Neural cell (in vitro differentiated cells): ENCODE data around the gene IGSF21. TPM values are rescaled to one million over a fixed set of nuclear protein-coding genes. Genes with fewer than 3 reads are reported as not detected.

Experiments used
- H2AFZ ChIP-seq: fragments of 200-600, 300-800 bp; sonication (generic), shearing (Covaris generic); 2 replicates; pipeline ENCODE4 v1.6.0; 2014; ENCODE audit warnings: low read depth, mild to moderate bottlenecking, antibody characterized with exemption, low read length, moderate library complexity
- H3F3A ChIP-seq: fragments of 200-600 bp; shearing (Covaris generic); 2 replicates; pipeline ENCODE4 v1.6.1; 2016; ENCODE audit warnings: mild to moderate bottlenecking, moderate library complexity, mixed read lengths, antibody characterized with exemption, low read length; ENCODE audit not compliant: insufficient read depth, poor library complexity, severe bottlenecking
- H3K27ac ChIP-seq: fragments of 200-600, 300-800 bp; sonication (generic), shearing (Covaris generic); 2 replicates; pipeline ENCODE4 v1.5.1; 2014; ENCODE audit warnings: mild to moderate bottlenecking, low read length, moderate library complexity
- H3K27me3 ChIP-seq: fragments of 300-800, 200-600 bp; sonication (generic), shearing (Covaris generic); 2 replicates; pipeline ENCODE4 v1.6.0; 2014; ENCODE audit warnings: mild to moderate bottlenecking, low read depth, low read length, moderate library complexity; ENCODE audit not compliant: insufficient read depth
- H3K36me3 ChIP-seq: fragments of 300-800, 200-600 bp; sonication (generic), shearing (Covaris generic); 2 replicates; pipeline ENCODE4 v1.5.1; 2014; ENCODE audit warnings: mild to moderate bottlenecking, antibody characterized with exemption, low read length, moderate library complexity; ENCODE audit not compliant: insufficient read depth
- H3K4me2 ChIP-seq: fragments of 300-800, 200-600 bp; sonication (generic), shearing (Covaris generic); 2 replicates; pipeline ENCODE4 v1.6.0; 2014; ENCODE audit warnings: mild to moderate bottlenecking, low read length
- H3K4me3 ChIP-seq: fragments of 300-800, 200-600 bp; sonication (generic), shearing (Covaris generic); 2 replicates; pipeline ENCODE4 v1.5.1; 2014; ENCODE audit warnings: mild to moderate bottlenecking, low read length, moderate library complexity
- H3K79me2 ChIP-seq: fragments of 200-600 bp; shearing (Covaris generic); replicated peaks from 2 replicates; pipeline ENCODE4 v1.6.0; 2014; ENCODE audit warnings: mild to moderate bottlenecking, low read length, moderate library complexity; ENCODE audit not compliant: insufficient read depth
- H3K9ac ChIP-seq: fragments of 300-800, 200-600 bp; sonication (generic), shearing (Covaris generic); 2 replicates; pipeline ENCODE4 v1.6.1; 2016; ENCODE audit warnings: mild to moderate bottlenecking, low read length, mixed read lengths
- H3K9me2 ChIP-seq: fragments of 200-600 bp; shearing (Covaris generic); 2 replicates; pipeline ENCODE4 v1.6.1; 2016; ENCODE audit warnings: mild to moderate bottlenecking, low read length, mixed read lengths; ENCODE audit not compliant: insufficient read depth
- H3K9me3 ChIP-seq: fragments of 200-600, 300-800 bp; sonication (generic), shearing (Covaris generic); 2 replicates; pipeline ENCODE4 v1.6.1; 2016; ENCODE audit warnings: mild to moderate bottlenecking, mixed run types, low read length, moderate library complexity, mixed read lengths
- H4K20me1 ChIP-seq: fragments of 200-600 bp; shearing (Covaris generic); 2 replicates; pipeline ENCODE4 v1.6.1; 2016; ENCODE audit warnings: mild to moderate bottlenecking, mixed run types; ENCODE audit not compliant: insufficient read depth
- EP300 ChIP-seq: fragments of 450-650 bp; conservative IDR thresholded peaks from 2 replicates; pipeline ENCODE4 v1.6.1; 2014; ENCODE audit warnings: antibody characterized with exemption, mild to moderate bottlenecking, moderate library complexity; ENCODE audit not compliant: poor library complexity, severe bottlenecking
- EZH2 ChIP-seq: fragments of 200-600, 300-800 bp; shearing (Covaris generic), sonication (generic); IDR thresholded peaks from 2 replicates; pipeline ENCODE4 v1.6.1; 2014; ENCODE audit warnings: antibody characterized with exemption, low read length, borderline replicate concordance, mild to moderate bottlenecking; ENCODE audit not compliant: insufficient read depth, poor library complexity, severe bottlenecking
- MXI1 ChIP-seq: fragments of 450-650 bp; conservative IDR thresholded peaks from 2 replicates; pipeline ENCODE4 v1.6.1; 2014; ENCODE audit warnings: antibody characterized with exemption, mild to moderate bottlenecking; ENCODE audit not compliant: poor library complexity, severe bottlenecking
- POLR2AphosphoS5 ChIP-seq: IDR thresholded peaks from 2 replicates; pipeline ENCODE4 v1.6.1; 2012
- SMC3 ChIP-seq: fragments of 450-650 bp; conservative IDR thresholded peaks from 2 replicates; pipeline ENCODE4 v1.6.1; 2014; ENCODE audit warnings: antibody characterized with exemption, mild to moderate bottlenecking, moderate library complexity; ENCODE audit not compliant: poor library complexity
- TAF1 ChIP-seq: IDR thresholded peaks from 2 replicates; pipeline ENCODE4 v1.6.1; 2012; ENCODE audit warnings: low read depth
- polyA plus RNA-seq: library from polyadenylated mRNA; depleted of rRNA; stranded (reverse); fragments of >200 nt; gene quantifications from 2 replicates; pipeline ENCODE4 v1.2.3, GENCODE V29; 2014
- TF ChIP-seq, protein P1 (sequence below): IDR thresholded peaks from 2 replicates; pipeline ENCODE4 v1.6.1; 2012; ENCODE audit warnings: borderline replicate concordance

IGSF21 gene
- polyA plus RNA-seq, 1 donor from 2014 or later = 2.4 TPM

- no peaks in the 10 kb centered on the region for H3K79me2 ChIP-seq
- H3K9me2 ChIP-seq = no peaks in the 10 kb centered on the region
- no peaks in the 10 kb centered on the region for H3K36me3 ChIP-seq
- H3K9ac ChIP-seq = peak overlapping the region; percentile 17
- H2AFZ ChIP-seq = no peak overlapping the region
- no peak overlapping the region for H3K4me2 ChIP-seq
- H3K9me3 ChIP-seq = no peaks in the 10 kb centered on the region
- peaks cover 2% of the 10 kb centered on the region for H3F3A ChIP-seq
- H3K4me3 ChIP-seq = no peak overlapping the region
- H3K27ac ChIP-seq = peak overlapping the region; percentile 37
- H4K20me1 ChIP-seq = no peaks in the 10 kb centered on the region
- TF ChIP-seq TAF1 = no peak
- peak; percentile 49 for TF ChIP-seq POLR2AphosphoS5
- TF ChIP-seq EP300 = peak; percentile 15
- no peaks in the 10 kb centered on the region for H3K27me3 ChIP-seq
These were observed 181.1 kb downstream of the IGSF21 start for GRCh38 chr1:18288722-18289121.

DNA sequence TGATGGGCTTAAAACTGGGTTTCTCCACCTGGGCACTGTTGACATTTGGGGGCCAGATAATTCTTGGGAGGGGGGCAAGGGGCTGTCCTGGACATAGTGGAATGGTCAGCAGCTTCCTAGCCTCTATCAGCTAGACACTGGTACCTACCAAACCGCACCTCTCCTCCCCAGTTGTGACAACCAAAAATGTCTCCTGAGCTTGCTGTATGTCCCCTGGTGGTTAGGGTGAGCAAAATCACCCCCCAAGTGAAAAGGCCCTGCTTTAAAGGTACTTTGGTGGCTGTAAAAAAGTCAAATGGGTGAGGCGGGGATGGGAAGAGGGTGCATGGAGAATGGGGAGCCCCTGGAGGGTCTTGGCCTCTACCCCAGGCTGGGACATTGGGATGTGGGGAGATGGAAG, 182.0 kb downstream of the IGSF21 start:
- TF ChIP-seq EP300 (no peak), TAF1 (no peak), MXI1 (no peak), EZH2 (no peak)
- TF ChIP-seq, protein P1, sequence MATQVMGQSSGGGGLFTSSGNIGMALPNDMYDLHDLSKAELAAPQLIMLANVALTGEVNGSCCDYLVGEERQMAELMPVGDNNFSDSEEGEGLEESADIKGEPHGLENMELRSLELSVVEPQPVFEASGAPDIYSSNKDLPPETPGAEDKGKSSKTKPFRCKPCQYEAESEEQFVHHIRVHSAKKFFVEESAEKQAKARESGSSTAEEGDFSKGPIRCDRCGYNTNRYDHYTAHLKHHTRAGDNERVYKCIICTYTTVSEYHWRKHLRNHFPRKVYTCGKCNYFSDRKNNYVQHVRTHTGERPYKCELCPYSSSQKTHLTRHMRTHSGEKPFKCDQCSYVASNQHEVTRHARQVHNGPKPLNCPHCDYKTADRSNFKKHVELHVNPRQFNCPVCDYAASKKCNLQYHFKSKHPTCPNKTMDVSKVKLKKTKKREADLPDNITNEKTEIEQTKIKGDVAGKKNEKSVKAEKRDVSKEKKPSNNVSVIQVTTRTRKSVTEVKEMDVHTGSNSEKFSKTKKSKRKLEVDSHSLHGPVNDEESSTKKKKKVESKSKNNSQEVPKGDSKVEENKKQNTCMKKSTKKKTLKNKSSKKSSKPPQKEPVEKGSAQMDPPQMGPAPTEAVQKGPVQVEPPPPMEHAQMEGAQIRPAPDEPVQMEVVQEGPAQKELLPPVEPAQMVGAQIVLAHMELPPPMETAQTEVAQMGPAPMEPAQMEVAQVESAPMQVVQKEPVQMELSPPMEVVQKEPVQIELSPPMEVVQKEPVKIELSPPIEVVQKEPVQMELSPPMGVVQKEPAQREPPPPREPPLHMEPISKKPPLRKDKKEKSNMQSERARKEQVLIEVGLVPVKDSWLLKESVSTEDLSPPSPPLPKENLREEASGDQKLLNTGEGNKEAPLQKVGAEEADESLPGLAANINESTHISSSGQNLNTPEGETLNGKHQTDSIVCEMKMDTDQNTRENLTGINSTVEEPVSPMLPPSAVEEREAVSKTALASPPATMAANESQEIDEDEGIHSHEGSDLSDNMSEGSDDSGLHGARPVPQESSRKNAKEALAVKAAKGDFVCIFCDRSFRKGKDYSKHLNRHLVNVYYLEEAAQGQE = no peak
- Histone ChIP-seq H4K20me1 (no peaks in the 10 kb centered on the region), H3K4me3 (no peak overlapping the region), H3K27ac (no peak overlapping the region), H3K9ac (no peak overlapping the region), H3K27me3 (no peaks in the 10 kb centered on the region), H3K79me2 (no peaks in the 10 kb centered on the region), H3K9me2 (no peaks in the 10 kb centered on the region), H3K36me3 (no peaks in the 10 kb centered on the region), H3F3A (no peaks in the 10 kb centered on the region), H3K4me2 (no peak overlapping the region), H3K9me3 (no peaks in the 10 kb centered on the region), H2AFZ (no peak overlapping the region)

DNA sequence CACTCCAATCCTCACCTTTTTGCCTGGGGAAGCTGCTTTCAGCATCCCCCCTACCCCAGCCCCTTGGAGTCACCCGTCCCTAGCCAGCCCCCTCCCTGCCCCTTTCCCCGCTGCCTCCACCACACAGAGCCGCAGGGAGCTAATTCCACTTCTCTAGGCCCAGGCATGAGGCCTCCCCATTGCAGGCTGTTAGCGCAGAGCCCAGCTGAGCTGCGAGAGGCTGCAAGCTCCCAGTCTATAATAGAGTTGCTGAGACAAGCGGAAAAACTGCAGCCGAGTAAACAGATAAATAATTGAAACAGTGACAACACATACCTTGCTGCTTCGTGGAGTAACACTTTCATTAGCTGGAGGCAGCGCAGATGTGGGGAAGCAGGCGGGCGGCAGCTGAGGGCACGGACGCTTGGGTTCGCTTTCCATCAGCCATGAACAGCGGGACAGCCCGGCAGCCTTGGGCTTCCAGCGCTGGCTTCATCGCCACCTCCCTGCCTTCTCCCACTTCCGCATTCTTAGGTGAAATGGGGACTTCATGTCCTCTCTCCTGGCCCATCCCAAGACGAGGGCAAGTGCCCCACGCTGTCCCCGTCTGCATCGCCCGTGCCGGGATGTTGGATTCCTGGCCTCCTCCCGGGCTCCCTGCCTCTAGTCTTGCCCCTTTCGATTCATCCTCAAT, 183.3 kb downstream of the IGSF21 start:
- Histone ChIP-seq H3K27ac (peak overlapping the region; percentile 20), H3K9me2 (no peaks in the 10 kb centered on the region), H2AFZ (no peak overlapping the region), H3K9ac (peak overlapping the region; percentile 21), H3F3A (no peaks in the 10 kb centered on the region), H3K4me3 (no peak overlapping the region), H3K27me3 (no peaks in the 10 kb centered on the region), H3K79me2 (no peaks in the 10 kb centered on the region), H4K20me1 (no peaks in the 10 kb centered on the region), H3K9me3 (no peaks in the 10 kb centered on the region), H3K36me3 (no peaks in the 10 kb centered on the region), H3K4me2 (no peak overlapping the region)
- TF ChIP-seq SMC3 (no peak), POLR2AphosphoS5 (peak; percentile 45)
